Middle frontal gyrus (tissue), 1 donor: Measurements from ENCODE around the gene UNC79.
"Not testable (repeated sequence)": the region's sequence is repeated elsewhere in the genome, so short reads cannot be mapped to it uniquely, and the experiment has no call there.

ENCODE experiments used
- DNase-seq: peaks from one replicate; pipeline ENCODE4 v3.0.0-alpha.2; 2015; ENCODE audit warnings: low spot score; ENCODE audit errors: extremely low spot score

Gene UNC79

DNA sequence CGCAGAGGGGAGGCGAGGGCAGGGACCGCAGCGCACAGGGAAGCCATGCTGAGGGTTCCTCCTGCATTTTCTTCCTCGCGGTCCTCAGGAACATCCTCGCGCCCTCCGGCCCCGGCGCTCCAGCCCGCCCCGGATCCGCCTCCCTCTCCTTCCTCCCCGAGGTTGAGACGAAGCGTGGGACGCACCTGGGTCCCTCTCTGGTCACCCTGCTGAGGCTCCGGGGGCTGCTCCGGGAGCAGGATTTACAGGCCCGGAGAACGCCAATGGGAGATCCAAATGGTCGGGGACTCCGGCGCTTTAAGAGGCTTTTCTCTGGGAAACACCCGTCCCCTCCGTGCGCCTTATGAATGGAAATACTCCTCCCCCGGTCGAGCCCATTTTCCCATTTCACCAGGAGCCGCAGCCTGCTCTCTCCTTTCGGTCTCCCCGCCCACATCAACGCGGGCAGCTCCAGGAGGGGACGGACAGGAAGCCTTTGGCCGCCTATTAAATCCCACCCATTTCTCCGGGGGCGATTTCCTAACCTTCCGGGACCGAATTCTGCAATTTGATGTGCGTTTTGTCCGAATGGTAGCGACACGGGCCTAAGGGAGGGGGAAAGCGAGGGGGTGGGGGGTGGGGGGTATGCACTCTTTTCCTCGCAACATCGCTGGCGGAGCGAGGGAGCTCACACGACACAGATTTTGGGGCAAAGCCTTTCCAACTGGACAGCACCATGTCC, at the start of gene UNC79:
Gene UNC79, plus strand, starts transcription at position 625 of the 721 bp plus-strand sequence. Its CDS starts 91 bp downstream, at position 716.
- DNase-seq = peak; percentile 50

DNA sequence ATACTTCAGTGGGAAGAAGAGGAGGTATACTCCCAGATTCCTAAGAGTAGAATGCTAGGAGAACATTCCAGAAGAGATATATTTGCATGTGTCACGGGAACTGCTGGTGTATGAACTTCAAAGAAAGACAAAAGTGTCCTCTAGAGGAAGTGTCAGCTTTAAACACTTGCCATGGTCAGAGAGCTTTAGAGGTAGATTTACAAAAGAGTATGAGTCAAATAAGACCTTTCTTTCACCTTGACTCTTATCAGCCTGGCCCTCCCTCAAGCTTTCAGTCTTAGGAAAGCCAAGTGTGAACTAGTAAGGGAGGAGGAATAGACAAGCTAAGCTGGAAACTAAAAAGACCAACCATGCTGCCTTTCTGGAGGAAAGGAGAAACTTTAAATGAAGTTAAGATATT, 49.1 kb upstream of the UNC79 start:
- no peak for DNase-seq

DNA sequence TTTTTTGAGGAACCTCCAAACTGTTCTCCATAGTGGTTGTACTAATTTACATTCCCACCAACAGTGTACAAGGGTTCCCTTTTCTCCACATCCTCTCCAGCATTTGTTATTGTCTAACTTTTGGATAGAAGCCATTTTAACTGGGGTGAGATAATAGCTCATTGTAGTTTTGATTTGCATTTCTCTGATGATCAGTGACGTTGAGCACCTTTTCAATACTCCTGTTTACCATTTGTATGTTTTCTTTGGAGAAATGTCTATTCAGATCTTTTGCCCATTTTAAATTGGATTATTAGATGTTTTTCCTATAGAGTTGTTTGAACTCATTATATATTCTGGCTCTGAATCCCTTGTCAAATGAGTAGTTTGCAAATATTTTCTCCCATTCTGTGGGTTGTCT, 46.5 kb upstream of the UNC79 start:
- not testable (repeated sequence) for DNase-seq

DNA sequence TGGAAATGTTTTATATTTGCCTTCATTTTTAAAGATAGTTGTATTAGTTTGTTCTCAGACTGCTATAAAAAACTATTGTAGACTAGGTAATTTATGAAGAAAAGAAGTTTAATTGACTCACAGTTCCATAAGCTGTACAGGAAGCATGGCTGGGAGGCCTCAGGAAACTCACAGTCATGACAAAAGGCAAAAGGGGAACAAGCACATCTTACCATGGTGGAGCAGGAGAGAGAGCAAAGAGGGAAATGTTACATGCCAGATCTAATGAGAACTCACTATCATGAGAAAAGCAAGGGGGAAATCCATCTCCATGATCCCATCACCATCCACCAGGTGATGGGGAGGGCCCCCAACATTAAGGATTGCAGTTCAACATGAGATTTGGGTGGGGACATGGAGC, 35.5 kb upstream of the UNC79 start:
- no peak for DNase-seq

DNA sequence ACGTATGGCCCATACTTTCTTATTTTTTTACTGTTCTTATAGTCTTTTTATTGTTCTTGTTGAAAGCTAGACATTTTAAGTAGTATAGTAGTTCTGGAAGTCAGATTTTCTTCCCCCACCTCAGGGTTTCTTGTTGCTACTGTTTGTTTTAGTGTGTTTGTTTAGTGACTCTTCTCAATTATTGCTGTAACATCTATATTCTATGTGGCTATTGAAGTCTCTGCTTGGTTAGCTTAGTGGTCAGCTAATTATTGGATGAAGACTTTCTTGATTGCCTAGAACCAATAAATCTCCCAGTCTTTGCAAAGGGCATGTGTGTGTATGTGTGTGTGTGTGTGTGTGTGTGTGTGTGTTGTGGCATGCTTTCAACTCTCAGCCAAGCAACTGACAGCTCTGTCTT, 34.3 kb upstream of the UNC79 start:
- DNase-seq = no peak

DNA sequence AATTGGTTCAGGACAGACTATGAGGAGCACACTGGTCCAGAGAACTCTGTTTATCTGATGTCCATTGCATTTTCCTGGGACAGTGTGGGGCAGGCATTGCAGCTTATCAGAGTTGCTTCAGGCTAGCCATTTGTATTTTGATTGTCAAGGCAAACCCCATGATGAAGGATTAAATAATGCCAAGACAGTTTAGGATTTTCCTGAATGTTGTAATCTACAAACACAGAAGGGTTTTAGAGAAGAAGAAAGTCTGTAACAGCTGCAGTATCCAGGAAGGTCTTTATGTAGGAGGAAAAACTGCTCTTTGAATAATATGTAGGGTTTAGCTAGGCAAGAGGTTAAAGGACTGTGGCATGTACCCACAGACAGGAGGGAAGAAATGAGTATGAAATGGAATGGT, 32.2 kb upstream of the UNC79 start:
- no peak for DNase-seq

DNA sequence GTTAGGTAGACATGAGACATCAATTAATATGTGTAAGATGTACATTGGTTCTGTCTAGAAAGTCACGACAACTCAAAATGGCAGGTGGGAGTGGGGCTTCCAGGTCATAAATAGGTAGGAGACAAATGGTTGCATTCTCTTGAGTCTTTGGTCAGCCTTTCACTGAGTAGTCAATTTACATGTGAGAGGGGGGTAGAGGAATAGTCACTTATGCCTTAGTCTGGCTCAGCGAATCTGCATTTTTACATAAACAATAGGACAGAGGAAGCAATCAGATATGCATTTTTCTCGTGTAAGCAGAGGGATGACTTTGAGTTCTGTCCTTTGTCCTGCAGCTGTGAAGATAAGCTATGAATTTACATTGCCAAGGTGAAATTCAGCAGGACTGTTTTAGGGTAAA, 27.8 kb upstream of the UNC79 start:
- DNase-seq = no peak

DNA sequence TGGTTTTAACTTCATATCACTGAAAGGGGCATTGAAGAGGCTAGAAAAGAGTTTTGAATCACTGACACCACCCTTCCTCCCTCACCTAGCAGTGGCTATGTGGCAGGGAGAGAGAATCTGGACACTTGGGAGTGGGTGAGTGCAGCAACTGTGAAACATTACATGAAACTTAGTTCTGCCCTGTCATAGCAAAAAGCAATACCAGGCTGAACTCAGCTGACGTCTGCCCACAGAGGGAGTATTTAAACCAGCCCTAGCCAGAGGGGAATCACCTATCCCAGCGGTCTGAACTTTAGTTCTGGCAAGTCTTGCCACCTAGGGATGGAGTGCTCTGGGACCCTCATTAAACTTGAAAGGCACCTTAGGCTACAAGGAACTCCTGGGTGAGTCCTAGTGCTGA, 20.7 kb upstream of the UNC79 start:
- no peak for DNase-seq

DNA sequence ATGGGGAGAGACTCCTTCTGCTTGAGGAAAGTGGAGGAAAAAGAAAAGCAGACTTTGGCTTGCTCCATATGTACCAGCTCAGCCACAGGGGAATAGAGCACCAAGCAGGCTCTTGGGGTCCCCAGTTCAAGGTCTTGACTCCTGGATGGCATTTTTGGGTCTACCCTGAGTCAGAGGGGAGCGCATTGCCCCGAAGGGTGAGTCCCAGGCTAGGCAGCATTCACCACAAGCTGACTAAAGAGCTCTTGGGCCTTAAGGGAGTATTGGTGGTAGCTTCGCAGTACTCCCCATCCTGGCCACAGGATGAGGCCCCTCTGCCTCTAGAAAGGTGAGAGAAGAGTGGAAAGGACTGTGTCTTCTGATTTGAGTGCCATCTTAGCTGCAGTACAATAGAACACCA, 19.8 kb upstream of the UNC79 start:
- DNase-seq = no peak

DNA sequence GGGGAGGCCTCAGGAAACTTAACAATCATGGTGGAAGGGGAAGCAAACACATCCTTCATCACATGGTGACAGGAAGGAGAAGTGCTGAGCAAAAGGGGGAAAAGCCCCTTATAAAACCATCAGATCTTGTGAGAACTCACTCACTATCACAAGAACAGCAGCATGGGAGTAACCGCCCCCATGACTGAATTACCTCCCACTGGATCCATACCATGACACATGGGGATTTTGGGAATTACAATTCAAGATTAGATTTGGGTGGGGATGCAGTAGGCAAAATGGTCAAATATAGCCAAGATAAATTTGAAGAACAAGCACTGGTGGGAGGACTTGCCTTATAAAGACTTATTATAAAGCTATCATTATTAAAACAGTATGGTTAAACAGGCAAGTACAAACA, 5.6 kb upstream of the UNC79 start:
- DNase-seq = not testable (repeated sequence)

DNA sequence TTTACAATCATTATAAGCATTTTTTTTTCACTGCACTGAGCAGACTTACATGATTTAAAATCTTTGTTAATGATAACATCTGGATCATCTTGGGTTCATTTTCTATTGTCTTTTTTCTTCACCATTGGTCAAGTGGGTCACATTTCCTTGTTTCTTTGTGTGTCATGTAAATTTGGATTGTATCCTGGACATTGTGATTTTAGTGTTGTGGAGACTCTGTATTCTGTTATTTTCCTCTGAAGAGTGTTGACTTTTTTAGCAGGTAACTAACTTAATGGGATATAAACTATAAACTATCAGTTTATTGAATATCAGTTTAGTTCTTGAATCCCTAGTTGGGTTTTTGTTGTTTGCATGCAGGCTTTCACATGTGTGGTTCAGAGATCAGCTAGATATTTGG, 4.0 kb upstream of the UNC79 start:
- no peak for DNase-seq

DNA sequence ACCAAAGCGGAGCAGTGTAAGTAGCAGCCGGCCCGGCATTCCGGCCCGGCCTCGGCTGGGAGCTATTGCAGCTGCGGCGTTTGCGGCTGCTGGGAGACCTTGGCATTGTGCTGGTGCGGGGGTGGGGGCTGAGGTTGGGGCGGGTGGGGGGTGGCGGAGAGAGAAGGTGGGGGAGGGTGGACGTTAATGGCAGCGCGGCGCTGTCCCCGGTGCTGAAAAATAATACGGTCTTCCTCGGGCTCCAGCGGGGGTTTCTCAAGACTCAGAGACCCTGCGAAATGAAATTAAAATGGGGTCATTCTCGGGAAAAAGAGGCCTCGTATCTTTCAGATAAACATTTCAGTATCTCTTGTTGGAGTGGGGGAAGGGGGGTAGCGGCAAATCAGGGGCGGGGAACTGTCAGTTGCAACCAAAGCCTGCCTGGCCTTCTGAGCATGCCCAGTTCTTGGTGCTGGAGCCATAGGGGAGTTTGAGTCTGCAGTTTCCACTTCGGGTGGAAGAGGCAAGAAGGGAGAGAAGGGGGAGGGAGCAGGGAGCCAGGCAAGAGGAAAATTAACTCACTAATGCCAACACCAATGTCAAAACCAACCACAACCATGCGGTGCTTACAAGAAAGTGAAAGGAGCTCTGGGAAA, 414 bp downstream of the UNC79 start:
- DNase-seq = peak; percentile 49

DNA sequence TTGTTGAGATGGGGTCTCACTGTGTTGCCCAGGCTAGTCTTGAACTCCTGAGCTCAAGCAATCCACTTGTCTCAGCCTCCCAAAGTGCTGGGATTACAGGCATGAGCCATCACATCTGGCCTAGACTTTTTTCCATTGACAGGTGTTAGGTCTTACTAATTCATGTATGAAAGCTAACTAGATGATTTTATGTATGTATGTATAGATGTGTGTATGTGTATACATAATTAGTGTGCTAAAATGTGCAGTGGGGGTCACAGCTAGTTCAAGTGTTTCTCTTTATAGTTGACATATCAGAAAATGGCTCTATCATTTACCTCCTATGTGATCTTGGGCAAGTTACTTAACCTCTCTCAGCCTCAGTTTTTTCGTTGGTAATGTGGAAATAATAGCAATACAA, 23.5 kb downstream of the UNC79 start:
- DNase-seq = no peak

DNA sequence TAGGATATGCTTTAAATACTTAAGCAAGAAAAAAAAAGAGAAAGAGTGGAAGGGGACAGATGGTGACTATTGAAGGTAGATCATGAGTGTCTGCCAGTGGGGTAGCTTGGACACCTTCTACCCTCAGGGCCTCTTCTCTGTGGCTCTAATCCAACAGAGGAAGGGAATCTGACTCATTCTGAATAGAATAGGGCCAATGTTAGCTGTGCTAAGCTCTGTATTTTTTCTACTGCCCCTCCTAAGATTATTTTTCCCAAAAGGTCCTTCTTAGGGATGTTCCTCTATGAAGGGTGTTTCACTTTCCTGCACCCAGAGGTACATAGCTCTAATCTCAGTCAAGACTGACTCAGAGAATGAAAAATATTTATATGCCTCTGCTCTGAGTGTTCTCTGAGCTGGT, 25.6 kb downstream of the UNC79 start:
- DNase-seq = no peak

DNA sequence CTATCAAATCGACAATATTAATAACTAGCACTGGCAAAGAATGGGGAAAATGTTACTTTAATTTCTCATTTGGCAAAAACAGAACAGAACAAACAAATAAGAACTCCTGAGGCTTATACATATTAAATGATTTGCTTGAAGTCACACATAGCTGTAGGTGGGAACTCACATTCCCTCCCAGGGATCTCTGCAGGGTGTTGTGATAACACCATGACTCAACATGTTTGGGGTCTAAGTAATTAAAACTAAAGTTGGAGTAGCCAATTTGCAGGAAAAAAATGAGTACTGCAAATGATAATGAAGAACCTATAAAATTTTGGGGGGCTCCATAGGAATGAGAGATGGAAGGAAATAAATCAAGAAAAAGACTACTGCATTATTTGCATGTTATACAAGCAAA, 27.5 kb downstream of the UNC79 start:
- DNase-seq = no peak

DNA sequence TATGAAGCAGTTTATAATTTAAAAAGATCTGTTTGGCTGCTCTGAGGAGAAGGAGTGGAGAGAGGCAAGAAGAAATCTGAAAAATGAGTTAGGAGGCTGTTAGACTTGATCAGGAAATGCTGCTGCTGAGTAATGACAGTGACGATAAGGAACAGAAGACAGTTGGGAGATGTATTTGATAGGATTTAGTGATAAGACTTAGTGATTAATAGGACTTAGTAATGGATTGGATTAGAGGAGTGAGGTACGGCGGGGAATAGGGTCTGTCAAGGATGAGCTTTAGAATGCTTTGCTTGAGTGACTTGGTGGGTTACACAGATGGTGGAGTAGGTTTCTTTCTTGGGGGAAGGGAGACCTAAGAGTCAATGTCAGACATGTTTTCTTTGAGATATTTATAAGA, 31.7 kb downstream of the UNC79 start:
- no peak for DNase-seq

DNA sequence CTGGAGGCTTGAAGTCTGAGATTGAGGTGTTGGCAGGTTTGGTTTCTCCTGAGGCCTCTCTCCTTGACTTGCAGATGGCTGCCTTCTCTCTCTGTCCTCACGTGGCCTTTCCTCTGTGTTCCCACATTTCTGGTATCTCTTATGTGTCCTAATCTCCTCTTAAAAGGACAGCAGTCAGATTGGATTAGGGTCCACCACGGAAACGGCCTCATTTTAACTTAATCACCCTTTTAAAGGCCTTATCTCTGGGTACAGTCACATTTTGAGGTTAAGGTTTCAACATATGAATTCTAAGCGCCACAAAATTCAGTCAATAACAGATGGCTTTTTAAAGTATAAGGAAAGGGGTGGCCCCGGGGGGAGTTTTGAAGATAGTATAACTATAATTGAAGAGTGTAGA, 33.5 kb downstream of the UNC79 start:
- no peak for DNase-seq

DNA sequence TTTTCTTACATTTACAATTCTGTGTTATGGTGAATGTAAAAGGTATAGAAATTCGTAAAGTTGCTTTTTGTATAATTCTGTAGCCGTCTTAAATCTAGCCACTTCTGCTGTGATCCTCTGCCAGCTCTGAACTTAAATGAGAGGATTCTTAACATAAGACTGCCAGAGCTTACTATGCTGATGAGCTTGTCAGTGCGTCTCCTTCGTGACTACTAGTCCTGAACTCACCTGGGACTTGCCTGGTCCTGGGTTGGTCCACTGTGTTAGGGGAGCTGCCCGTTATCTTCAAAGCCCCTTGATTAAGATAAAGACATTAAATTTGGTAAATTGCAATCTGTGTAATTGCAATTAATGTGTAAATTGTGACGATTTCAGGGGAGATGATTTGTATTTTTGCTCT, 44.7 kb downstream of the UNC79 start:
- DNase-seq = no peak

DNA sequence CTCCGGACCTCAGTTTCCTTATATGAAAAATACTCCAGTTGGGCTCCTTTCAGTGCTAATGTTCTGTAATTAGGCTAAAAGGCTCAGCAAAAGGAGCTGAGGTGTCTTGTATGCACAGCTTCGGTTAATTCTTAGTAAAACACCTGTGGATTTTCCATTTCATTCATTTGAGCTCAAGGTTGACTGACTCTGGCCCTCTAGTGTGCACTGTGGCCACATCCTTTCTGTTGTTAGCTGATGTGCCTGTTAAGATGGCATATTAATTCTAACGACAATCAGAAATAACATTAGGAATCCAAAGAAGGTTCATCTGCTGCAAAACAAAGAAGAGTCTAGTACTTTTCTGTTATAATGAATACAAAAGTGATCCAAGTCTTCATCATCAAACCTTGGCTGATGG, 45.6 kb downstream of the UNC79 start:
- DNase-seq = no peak

DNA sequence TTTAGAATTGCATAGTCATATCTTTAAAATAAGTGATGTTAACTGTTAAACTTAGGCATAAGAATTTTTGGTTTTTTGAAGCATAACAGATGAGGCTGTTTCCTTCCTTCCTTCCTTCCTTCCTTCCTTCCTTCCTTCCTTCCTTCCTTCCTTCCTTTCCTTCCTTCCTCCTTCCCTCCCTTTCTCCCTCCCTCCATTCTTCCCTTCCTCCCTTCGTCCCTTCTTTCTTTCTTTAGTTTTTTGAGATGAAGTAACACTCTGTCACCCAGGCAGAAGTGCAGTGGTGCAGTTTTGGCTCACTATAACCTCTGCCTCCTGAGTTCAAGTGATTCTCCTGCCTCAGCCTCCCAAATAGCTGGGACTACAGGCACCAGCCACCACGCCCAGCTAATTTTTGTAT, 48.3 kb downstream of the UNC79 start:
- not testable (repeated sequence) for DNase-seq

DNA sequence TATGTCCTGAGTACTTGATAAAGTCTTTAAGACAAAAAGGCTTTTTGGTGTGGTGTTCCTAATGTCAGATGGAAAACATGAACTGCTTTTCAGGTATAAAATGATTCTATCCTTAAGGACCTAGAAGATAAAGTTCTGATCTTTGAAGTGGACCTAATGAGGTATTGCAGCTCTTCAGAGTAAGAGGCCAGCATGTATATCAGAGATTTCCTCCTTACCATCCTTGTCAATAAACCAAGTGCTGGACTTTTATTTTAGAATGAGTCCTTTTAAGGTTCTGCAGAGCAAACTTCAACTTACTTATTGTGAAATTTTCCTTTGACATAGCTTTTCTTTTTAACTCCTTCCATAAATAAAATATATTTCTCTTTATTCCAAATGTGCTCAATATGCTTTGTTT, 50.1 kb downstream of the UNC79 start:
- DNase-seq = no peak

DNA sequence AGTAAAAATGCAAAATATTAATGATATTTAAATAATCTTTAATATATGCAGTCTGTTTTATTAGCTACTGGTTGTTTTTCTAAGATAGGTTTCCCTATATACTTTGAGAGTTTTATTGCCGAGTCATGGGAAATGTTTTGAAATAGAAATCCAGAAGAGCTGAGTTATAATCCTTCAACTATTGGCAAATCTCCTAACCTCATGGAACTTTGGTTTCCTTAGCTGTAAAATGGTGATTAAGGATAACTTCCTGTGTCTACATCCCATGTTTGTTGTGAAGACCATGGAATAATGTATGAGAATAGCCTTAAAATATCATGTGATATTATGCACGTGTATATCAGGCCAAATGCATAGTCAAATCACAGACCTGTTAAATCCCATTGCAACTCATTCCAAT, 51.0 kb downstream of the UNC79 start:
- no peak for DNase-seq

DNA sequence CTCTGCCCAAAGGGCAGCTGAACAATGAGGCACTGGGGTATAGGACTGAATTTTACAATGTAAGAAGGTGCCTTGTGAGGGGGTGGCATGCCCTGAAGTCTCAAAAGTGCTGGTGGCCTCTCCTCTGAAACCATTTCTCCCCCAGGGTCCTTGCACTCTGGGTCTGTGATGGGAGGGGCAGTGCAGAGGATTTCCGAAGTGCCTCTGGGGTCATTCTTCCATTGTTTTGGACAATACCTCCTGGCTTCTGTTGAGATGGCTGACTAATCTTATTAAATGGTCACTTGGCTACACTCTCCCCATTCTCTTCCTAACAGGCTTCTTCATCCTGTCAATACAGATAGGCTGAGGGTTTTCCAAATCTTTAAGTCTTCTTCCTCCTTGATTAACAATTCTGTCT, 59.3 kb downstream of the UNC79 start:
- DNase-seq = no peak
